GM10266 (cell line): ENCODE results near the gene RO60.

Experiments used
- DNase-seq: peaks from one replicate; pipeline ENCODE4 v3.0.0; 2012; ENCODE audit errors: extremely low spot score
- CTCF ChIP-seq: IDR thresholded peaks from 2 replicates; pipeline ENCODE4 v1.5.1; 2012; ENCODE audit warnings: mild to moderate bottlenecking, low read depth; ENCODE audit not compliant: control insufficient read depth, insufficient read depth; ENCODE audit errors: missing control alignments

The RO60 gene

GRCh38 chr1:193077991-193078390, 18.6 kb downstream of the RO60 start:
- DNase-seq: no peak
- no peak for TF ChIP-seq CTCF

GRCh38 chr1:193079187-193079586, 19.8 kb downstream of the RO60 start:
- no peak for DNase-seq
- TF ChIP-seq CTCF: no peak

DNA sequence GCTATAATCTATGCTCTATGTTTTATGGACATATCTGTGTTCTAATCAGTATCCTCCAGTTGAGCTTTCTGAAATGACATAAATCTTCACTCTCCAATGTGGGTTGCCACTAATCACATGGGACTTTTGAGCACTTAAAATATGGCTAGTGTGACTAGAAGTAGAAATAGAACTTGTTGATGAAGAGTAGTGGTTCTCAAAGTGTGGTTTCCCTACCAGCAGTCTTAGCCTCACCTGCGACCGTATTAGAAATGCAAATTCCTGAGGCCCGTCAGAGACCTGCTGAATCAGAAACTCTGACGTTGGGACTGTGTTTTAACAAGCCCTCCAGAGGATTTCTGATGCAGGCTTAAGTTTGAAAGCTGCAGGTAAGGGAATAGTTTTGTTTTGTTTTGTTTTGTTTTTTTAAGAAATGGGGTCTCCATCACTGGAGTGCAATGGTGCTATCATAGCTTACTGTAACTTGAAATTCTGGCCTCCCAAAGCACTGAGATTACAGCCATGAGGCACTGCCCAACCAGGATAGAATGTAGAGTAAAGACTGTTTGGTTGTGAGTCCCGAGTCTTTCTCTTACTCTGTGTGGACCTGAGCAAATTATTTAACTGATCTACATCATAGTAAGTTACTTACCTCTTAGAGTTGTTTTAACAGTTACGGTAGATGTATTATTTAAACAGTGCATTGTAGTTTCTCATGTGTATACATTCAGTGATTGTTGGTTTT, 24.1 kb downstream of the RO60 start:
- DNase-seq: peak; percentile 26
- TF ChIP-seq CTCF: no peak

DNA sequence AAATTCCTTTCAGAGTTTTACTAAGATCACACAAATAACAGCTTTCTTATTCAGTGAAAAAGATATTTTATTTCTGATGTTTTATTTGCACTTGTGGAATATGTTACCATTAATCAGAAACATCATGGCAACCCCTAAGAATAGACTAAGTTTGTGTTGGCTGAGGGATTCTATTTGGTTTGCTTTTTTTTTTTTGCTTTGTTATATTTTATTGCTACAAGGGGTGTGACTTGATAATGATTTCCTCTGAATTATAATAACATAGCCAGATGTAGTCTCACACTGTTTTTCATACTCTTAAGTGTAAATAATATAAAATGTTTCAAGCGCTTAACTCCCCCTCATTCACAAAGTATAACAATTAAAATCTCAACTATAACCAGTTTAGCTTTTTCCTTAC, 25.9 kb downstream of the RO60 start:
- no peak for DNase-seq
- TF ChIP-seq CTCF: no peak

GRCh38 chr1:193086342-193086741, 26.9 kb downstream of the RO60 start:
- TF ChIP-seq CTCF: no peak
- no peak for DNase-seq

DNA sequence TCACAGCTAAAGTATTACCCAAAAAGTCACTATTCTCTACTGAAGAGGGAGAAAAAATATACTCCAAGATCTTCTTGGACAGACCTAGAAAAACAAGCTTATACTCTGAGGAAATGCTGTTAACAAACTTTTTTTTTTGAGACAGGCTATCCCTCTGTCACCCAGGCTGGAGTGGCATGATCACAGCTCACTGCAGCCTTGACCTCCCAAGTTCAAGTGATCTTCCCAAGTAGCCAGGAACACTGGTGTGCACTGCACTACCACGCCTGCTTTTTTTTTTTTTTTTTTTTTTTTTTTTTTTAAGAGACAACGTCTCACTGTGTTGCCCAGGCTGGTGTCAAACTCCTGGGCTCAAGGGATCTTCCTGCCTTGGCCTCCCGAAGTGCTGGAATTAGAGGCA, 28.5 kb downstream of the RO60 start:
- DNase-seq: no peak

More for the DNA sequence above, 28.5 kb downstream of the RO60 start:
- no peak for TF ChIP-seq CTCF
